ENCODE results near the gene WDR1.

- TF ChIP-seq CTCF (IDR thresholded peaks at IDR 0.05; ENCODE audit: insufficient read depth, low read length, poor library complexity, severe bottlenecking) (no peak), EZH2phosphoT487 (conservative IDR thresholded peaks at IDR 0.05; ENCODE audit: low read length) (no peak)
Measured at GRCh38 chr4:10063544-10064300, 52.9 kb downstream of the WDR1 start.

All from SU-DHL-6 (cell line).